Measurements from ENCODE around the gene VCP. TPM values are rescaled to one million over a fixed set of nuclear protein-coding genes. Genes with fewer than 3 reads are reported as not detected.

VCP gene
- total and polyA plus RNA-seq, 2 experiments from 2014 or later: 130 to 408 TPM

DNA sequence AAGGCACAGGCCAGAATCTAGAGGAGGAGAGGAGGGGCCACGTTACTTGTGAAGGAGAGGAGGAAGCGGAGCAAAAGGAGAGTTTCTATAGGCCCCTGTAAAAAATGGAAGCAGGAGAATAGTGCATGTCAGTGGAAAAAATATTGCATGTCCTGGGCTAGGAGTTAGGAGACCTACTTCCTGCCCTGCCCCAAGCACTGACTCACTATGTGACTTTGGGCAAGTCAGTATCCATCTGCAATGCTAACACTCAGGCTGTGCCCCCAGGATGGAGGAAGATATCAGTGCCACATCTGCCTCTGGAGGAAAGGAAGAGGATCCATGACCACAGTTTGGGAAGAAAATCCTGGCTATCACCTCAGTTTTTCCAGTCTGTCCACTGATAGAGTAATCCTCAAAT is 17.0 kb upstream of the VCP start:
- Mint-ChIP-seq H3K27me3 (ENCODE audit: insufficient read depth, low read depth, poor library complexity) (peaks cover 9% of the 10 kb centered on the region), H3K4me3 (no peak overlapping the region)

More for the DNA sequence above, 17.0 kb upstream of the VCP start:
- Histone ChIP-seq H2AFZ (no peak overlapping the region), H3F3A (replicated peaks; ENCODE audit: low read depth) (no peaks in the 10 kb centered on the region), H3K36me3 (ENCODE audit: insufficient read depth) (peaks cover 17% of the 10 kb centered on the region), H3K9me2 (ENCODE audit: insufficient read depth) (no peaks in the 10 kb centered on the region), H3K79me2 (replicated peaks; ENCODE audit: insufficient read depth) (no peaks in the 10 kb centered on the region), H3K4me3 (no peak overlapping the region), H3K4me2 (no peak overlapping the region), H3K27me3 (ENCODE audit: insufficient read depth) (no peaks in the 10 kb centered on the region), H4K20me1 (replicated peaks; ENCODE audit: insufficient read depth) (no peaks in the 10 kb centered on the region), H3K27ac (ENCODE audit: low read depth) (no peak overlapping the region), H3K4me1 (ENCODE audit: insufficient read depth) (no peaks in the 10 kb centered on the region)
- Mint-ChIP-seq H3K36me3 (ENCODE audit: low read depth) (peaks cover 46% of the 10 kb centered on the region), H3K27ac (no peak overlapping the region), H3K9me3 (no peaks in the 10 kb centered on the region), H3K4me1 (no peaks in the 10 kb centered on the region; the same call in 2 of the 3 replicates)
- TF ChIP-seq STAT1 (IDR thresholded peaks at IDR 0.05; ENCODE audit: unreplicated experiment): no peak
- TF ChIP-seq, protein P1, sequence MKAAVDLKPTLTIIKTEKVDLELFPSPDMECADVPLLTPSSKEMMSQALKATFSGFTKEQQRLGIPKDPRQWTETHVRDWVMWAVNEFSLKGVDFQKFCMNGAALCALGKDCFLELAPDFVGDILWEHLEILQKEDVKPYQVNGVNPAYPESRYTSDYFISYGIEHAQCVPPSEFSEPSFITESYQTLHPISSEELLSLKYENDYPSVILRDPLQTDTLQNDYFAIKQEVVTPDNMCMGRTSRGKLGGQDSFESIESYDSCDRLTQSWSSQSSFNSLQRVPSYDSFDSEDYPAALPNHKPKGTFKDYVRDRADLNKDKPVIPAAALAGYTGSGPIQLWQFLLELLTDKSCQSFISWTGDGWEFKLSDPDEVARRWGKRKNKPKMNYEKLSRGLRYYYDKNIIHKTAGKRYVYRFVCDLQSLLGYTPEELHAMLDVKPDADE (IDR thresholded peaks at IDR 0.05): no peak
- no peak for TF ChIP-seq NANOG (IDR thresholded peaks at IDR 0.05; ENCODE audit: borderline replicate concordance)
- TF ChIP-seq, protein P2, sequence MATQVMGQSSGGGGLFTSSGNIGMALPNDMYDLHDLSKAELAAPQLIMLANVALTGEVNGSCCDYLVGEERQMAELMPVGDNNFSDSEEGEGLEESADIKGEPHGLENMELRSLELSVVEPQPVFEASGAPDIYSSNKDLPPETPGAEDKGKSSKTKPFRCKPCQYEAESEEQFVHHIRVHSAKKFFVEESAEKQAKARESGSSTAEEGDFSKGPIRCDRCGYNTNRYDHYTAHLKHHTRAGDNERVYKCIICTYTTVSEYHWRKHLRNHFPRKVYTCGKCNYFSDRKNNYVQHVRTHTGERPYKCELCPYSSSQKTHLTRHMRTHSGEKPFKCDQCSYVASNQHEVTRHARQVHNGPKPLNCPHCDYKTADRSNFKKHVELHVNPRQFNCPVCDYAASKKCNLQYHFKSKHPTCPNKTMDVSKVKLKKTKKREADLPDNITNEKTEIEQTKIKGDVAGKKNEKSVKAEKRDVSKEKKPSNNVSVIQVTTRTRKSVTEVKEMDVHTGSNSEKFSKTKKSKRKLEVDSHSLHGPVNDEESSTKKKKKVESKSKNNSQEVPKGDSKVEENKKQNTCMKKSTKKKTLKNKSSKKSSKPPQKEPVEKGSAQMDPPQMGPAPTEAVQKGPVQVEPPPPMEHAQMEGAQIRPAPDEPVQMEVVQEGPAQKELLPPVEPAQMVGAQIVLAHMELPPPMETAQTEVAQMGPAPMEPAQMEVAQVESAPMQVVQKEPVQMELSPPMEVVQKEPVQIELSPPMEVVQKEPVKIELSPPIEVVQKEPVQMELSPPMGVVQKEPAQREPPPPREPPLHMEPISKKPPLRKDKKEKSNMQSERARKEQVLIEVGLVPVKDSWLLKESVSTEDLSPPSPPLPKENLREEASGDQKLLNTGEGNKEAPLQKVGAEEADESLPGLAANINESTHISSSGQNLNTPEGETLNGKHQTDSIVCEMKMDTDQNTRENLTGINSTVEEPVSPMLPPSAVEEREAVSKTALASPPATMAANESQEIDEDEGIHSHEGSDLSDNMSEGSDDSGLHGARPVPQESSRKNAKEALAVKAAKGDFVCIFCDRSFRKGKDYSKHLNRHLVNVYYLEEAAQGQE (IDR thresholded peaks at IDR 0.05; ENCODE audit: unreplicated experiment): no peak
- TF ChIP-seq EZH2phosphoT487 (IDR thresholded peaks at IDR 0.05; ENCODE audit: unreplicated experiment): no peak
- TF ChIP-seq EZH2 (IDR thresholded peaks at IDR 0.05; ENCODE audit: low read depth, unreplicated experiment): no peak
- no peak for TF ChIP-seq ZNF114 (CRISPR knock-in tag; IDR thresholded peaks at IDR 0.05)
- TF ChIP-seq, protein P3, sequence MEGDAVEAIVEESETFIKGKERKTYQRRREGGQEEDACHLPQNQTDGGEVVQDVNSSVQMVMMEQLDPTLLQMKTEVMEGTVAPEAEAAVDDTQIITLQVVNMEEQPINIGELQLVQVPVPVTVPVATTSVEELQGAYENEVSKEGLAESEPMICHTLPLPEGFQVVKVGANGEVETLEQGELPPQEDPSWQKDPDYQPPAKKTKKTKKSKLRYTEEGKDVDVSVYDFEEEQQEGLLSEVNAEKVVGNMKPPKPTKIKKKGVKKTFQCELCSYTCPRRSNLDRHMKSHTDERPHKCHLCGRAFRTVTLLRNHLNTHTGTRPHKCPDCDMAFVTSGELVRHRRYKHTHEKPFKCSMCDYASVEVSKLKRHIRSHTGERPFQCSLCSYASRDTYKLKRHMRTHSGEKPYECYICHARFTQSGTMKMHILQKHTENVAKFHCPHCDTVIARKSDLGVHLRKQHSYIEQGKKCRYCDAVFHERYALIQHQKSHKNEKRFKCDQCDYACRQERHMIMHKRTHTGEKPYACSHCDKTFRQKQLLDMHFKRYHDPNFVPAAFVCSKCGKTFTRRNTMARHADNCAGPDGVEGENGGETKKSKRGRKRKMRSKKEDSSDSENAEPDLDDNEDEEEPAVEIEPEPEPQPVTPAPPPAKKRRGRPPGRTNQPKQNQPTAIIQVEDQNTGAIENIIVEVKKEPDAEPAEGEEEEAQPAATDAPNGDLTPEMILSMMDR (conservative IDR thresholded peaks at IDR 0.05; ENCODE audit: low read depth in 2 of 2): no peak
- no peak for TF ChIP-seq JUNB (IDR thresholded peaks at IDR 0.05; ENCODE audit: unreplicated experiment)
- TF ChIP-seq POLR2AphosphoS5 (IDR thresholded peaks at IDR 0.05; ENCODE audit: low read depth): no peak
- TF ChIP-seq, protein P4, sequence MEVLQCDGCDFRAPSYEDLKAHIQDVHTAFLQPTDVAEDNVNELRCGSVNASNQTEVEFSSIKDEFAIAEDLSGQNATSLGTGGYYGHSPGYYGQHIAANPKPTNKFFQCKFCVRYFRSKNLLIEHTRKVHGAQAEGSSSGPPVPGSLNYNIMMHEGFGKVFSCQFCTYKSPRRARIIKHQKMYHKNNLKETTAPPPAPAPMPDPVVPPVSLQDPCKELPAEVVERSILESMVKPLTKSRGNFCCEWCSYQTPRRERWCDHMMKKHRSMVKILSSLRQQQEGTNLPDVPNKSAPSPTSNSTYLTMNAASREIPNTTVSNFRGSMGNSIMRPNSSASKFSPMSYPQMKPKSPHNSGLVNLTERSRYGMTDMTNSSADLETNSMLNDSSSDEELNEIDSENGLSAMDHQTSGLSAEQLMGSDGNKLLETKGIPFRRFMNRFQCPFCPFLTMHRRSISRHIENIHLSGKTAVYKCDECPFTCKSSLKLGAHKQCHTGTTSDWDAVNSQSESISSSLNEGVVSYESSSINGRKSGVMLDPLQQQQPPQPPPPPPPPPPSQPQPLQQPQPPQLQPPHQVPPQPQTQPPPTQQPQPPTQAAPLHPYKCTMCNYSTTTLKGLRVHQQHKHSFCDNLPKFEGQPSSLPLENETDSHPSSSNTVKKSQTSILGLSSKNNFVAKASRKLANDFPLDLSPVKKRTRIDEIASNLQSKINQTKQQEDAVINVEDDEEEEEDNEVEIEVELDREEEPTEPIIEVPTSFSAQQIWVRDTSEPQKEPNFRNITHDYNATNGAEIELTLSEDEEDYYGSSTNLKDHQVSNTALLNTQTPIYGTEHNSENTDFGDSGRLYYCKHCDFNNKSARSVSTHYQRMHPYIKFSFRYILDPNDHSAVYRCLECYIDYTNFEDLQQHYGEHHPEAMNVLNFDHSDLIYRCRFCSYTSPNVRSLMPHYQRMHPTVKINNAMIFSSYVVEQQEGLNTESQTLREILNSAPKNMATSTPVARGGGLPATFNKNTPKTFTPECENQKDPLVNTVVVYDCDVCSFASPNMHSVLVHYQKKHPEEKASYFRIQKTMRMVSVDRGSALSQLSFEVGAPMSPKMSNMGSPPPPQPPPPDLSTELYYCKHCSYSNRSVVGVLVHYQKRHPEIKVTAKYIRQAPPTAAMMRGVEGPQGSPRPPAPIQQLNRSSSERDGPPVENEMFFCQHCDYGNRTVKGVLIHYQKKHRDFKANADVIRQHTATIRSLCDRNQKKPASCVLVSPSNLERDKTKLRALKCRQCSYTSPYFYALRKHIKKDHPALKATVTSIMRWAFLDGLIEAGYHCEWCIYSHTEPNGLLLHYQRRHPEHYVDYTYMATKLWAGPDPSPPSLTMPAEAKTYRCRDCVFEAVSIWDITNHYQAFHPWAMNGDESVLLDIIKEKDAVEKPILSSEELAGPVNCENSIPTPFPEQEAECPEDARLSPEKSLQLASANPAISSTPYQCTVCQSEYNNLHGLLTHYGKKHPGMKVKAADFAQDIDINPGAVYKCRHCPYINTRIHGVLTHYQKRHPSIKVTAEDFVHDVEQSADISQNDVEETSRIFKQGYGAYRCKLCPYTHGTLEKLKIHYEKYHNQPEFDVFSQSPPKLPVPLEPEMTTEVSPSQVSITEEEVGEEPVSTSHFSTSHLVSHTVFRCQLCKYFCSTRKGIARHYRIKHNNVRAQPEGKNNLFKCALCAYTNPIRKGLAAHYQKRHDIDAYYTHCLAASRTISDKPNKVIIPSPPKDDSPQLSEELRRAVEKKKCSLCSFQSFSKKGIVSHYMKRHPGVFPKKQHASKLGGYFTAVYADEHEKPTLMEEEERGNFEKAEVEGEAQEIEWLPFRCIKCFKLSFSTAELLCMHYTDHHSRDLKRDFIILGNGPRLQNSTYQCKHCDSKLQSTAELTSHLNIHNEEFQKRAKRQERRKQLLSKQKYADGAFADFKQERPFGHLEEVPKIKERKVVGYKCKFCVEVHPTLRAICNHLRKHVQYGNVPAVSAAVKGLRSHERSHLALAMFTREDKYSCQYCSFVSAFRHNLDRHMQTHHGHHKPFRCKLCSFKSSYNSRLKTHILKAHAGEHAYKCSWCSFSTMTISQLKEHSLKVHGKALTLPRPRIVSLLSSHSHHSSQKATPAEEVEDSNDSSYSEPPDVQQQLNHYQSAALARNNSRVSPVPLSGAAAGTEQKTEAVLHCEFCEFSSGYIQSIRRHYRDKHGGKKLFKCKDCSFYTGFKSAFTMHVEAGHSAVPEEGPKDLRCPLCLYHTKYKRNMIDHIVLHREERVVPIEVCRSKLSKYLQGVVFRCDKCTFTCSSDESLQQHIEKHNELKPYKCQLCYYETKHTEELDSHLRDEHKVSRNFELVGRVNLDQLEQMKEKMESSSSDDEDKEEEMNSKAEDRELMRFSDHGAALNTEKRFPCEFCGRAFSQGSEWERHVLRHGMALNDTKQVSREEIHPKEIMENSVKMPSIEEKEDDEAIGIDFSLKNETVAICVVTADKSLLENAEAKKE (CRISPR knock-in tag; IDR thresholded peaks at IDR 0.05): no peak
- ATAC-seq: no peak
- DNase-seq (ENCODE audit: low spot score): no peak
